CD4-positive, alpha-beta T cell treated with Interleukin-6 for 4 hours (primary cell): ENCODE data around the gene SPPL2A.
"Not testable (repeated sequence)": the region's sequence is repeated elsewhere in the genome, so short reads cannot be mapped to it uniquely, and the experiment has no call there.

Experiments
- DNase-seq: peaks from one replicate; pipeline ENCODE4 v3.0.0-alpha.2; 2020; ENCODE audit warnings: mixed read lengths

The SPPL2A gene

DNA sequence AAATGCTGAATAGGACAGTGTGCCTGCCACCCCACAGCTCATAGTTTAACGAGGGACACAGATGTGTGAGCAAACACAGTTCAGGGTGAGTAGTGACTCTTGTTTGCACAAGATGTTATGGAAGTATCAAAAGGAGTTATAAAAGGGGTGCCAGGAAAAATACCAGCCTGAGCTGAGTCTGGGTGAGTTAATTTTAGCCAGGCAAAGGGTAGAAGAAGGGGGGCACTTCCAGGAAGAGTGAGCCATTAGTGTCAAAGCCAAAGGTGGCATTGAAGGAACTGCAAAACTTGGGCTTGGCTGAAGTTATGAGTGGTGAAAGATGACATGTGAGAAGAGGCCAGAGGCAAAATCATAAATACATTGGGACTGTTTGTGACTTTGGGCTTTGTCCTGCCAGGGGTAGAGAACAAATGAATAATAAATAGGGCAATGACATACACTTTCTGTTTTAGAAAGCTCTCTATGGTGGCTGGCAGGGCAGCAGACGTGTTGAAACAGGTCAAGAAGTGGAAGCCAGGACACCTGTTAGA, 1.9 kb upstream of the SPPL2A start:
- no peak for DNase-seq

DNA sequence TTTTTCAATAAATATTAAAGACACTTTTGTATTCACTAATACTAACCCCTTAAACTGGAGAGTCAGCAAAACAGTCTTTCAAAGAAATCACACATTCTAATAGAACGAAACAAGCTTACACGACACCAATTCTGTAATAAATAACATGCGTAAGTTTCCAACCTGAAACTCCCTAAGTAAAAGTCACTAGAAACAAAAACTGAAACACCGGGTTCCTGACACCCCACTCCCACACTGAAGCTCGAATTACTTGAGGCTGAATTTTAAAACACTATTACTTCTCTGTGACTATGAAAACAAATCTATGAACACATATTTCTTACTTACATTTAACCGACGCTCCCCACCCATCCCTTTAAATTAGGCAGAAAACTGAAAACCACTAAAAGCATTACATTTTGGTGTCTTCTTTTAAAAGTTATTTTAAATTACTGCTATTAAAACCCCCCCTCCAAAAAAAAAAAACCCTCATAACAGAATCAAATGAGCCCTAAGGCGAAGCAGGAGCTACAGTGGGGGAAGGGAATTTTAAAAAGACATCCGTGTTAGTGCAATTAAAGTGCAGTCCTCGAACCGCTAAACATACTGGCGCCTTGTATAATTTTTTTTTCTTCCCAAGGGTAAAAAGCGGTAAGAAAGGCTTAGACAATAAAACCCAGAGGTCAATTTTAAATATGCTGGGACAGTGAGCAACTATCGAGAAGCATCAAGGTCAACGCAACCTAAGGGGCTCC, 878 bp downstream of the SPPL2A start:
- no peak for DNase-seq

DNA sequence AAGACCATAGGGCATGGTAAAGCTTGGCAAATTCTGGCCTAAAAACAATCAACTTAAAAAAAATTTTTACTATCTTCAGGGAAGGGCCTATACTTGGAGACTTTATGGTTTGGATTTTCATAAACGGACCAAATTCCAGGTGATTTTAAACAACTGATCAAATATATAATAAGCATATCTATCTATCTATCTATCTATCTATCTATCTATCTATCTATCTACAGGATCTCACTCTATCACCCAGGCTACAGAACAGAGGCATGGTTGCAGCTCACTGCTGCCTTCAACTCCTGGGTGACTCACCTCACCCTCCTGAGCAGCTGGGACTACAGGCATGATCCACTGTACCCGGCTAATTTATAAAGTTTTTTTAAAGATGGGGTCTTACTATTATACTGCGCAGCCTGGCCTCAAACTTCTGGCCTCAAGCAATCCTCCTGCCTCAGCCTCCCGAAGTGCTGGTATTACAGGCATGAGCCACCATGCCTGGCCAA, 6.7 kb downstream of the SPPL2A start:
- no peak for DNase-seq

DNA sequence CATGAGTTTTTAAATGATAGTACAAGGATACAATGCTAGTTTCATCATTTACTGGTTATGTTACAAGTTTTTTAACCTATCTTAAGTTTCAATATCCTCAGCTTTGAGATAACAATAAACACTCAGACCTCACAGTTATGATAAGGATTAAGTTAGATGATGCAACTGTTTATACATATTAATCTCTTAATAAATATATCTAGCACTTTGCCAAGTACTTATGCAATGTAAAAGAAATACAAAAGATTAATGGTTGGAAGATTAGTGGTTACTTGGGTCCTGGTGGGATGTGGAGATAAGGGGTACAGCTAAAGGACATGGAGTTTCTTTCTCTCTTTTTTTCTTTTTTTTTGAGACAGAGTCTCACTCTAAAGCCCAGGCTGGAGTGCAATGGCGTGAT, 12.0 kb downstream of the SPPL2A start:
- DNase-seq = no peak

DNA sequence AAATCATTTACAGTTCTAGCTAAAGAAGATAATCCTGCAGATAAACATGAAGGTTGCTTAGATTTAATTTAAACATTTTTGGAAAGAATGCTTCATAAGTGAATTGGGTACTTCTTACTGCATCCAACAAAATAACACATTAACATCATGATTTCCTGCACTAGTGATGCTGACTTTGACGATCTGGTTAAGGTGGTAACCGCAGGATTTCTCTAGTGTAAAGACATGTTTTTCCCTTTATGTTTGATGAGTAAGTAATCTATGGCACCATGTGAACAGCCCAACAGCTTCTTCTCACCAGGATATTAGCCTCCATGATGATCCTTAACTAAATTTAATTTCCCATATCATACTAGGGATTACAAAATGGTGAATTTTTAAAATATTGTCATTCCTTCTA, 14.1 kb downstream of the SPPL2A start:
- no peak for DNase-seq

DNA sequence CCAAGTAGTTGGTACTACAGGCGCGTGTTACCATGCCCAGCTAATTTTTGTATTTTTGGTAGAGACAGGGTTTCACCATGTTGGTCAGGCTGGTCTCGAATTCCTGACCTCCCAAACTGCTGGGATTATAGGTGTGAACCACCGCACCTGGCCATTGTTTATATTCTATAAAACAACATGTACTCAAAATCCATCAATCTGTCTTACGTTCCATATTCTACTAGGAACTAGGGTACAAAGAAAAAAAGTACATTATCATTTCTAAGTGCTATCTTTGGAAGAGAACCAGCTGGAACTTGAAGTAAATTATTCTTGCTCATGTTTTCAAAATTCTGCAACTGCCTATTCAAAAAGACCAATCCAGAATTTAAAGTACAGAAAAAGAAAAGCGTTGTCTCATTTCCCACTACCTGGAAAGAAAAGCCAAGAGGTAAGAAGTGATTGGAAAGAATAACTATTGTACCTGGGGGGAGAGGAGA, 15.2 kb downstream of the SPPL2A start:
- DNase-seq = no peak

DNA sequence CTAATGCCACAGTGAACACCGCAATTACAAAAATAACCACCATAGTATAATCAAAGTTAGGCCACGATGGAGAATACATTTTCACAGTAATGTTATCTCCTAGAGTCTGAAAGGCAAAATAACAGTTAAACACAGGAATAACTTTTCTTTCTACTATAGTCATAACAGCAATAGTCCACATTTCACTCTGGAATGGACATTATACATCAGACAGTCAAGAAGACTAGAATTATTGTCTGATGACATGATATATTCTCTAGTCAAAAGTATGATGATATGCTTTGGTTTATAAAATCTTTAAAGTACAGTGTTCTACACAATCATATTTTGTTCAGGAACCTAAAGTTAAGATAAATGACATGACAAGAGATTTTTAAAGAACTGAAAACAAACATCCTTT, 18.0 kb downstream of the SPPL2A start:
- no peak for DNase-seq

DNA sequence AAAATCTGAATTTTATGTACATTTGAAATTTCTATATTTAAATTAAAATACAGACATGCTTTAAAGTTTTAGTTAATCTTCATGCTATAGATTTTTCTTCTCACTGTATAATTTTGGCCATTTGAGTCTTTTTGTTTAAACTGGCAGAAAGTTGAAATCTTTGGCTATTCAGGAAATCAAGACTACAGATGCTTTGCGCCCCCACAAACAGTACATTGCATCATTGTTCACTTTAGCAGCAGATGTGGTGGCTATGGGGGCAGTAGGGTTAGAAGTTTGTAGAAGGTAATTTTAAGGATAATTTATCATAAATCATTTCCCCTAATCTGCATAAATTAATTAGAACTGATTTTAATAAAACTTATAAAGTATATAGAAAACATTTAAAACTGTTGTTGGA, 20.9 kb downstream of the SPPL2A start:
- DNase-seq = no peak

DNA sequence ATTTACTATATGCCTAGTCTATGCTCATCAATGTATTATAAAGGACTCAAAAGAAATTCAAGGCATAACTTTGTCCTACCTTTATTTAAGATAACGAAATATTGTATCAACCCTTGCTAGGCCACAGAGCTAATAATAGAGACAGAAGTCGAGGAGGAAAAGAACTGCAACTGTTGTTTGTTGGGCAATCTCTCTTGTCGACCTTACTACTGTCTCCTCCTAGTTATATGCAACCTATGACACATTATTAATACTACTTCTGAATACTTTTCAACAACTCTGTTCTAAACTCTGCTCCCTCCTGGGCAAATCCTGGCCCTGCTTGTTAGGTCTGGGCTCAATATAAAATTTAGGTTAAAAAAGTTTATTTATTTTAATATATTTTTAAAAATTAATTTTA, 24.6 kb downstream of the SPPL2A start:
- DNase-seq = no peak

DNA sequence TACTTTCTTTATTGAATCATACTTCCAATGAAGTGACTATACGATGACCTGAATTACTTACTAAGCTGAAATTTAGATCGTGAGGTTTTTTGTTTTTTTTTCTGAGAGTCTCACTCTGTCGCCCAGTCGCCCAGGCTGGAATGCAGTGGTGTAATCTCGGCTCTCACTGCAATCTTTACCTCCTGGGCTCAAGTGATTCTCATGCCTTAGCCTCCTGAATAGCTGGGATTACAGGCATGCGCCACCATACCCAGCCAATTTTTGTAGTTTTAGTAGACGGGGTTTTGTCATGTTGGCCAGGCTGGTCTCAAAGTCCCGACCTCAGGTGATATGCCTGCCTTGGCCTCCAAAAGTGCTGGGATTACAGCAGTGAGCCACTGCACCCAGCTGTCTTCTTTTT, 28.7 kb downstream of the SPPL2A start:
- no peak for DNase-seq

DNA sequence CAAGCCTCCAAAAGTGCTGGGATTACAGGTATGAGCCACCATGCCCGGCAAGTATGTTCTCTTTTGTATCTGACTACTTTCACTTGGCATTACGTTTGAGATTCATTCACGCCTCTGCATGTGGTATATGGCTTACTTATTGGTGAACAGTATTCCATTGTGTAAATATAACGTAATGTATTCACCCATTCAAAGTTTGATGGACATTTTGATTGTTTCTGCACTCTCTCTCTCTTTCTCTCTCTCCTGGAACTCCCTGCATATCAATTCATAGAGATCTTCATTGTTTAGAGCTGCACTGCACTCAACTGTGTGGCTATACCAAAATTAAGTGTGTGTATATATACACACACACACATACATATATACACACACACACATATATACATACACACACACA, 30.4 kb downstream of the SPPL2A start:
- no peak for DNase-seq

DNA sequence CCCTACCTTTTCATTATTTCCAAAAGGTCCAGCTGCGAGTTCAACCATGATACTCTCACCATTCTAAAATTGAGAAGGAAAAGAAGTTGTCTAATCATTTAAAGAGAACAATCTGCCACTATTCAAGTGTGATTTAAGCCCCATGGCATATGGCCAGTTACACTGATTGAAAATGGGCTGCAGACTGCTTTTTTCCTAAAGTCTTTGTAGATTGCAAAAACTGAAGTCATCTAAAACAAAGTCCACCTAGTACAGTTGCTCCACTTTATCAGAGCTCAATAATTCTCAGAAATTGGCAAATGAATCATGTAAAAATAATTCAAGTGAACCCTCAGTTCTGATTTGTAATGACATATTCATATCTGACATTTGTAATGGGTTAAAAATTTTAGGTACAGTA, 39.2 kb downstream of the SPPL2A start:
- DNase-seq = no peak

DNA sequence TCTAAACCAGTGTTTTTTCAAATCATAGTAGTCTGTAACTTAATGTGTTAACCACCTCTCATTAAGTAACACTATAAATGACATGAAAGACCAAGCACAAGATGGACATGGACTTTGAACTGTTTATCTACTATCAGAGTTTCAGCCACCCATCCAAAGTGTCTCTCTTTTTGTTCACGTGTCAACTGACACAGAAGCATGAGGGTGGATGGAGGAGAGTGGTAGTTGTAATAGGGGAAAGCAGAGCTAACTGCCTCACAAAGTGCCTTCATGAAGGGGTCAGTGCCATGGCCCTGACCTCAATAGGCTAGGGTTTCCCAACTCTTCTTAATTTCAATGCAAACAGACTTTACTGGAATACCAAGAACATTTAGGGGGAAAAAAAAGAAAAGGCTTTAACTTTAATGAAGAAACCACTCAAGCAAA, 46.8 kb downstream of the SPPL2A start:
- DNase-seq = no peak

DNA sequence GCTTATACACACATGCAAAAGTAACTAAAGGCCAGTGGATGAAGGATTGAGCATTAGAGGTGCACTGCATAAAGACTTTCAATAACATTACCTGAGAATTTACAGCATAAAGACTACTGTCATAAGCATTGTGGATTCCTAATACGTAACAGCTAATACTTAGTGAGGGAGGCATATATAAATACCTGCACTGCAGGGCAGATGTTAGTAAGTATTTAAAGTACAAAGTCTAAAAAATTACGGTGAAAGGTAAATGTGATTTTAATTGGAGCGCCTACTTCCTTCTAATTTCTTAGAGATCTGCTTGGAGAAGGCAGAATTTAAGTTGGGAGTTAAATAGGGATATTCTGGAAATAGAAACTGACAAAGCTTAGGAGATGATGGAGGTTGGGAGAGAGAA, 53.5 kb downstream of the SPPL2A start:
- no peak for DNase-seq

DNA sequence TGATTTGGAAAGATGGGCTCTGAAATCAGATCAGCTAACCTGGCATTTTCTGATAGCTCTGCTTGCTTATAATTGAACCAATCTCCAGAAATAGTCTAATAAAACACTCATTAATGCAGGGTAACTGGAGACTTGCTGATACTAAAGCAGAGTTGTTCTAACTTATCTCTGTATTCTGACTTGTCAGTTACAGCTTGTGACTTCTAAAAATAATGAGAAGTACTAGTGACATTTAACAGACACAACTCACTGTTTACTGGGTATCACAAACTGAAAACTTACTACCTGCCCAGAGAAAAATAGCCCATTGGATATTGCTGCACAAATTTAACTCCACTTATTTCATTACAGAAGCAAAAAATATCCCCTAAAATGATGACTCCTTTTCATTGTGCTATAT, 54.9 kb downstream of the SPPL2A start:
- no peak for DNase-seq

DNA sequence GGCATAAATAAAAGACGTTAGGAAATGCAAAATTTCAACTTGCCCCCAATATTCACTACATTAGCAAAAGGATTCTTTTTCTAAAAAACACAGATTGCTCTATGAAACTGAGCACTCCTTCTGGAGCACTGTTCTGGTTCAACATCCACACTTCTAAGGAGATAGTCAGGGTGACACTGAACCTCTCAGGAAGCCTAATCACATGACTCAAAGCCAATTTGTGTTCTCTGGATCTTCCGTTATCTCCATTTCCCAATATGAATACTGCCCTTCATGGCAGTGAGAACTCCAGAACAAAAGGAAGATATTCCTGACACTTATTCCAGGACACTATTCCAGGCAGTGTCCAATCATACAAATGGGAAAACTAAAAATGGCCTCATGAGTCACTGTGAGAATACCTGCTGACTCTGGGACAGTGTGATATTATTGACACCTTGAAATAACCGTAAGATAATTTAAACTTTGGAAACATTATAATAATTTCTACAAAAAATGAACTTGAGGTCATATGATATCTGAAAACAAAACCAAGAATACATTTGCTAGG, 57.6 kb downstream of the SPPL2A start:
- no peak for DNase-seq

DNA sequence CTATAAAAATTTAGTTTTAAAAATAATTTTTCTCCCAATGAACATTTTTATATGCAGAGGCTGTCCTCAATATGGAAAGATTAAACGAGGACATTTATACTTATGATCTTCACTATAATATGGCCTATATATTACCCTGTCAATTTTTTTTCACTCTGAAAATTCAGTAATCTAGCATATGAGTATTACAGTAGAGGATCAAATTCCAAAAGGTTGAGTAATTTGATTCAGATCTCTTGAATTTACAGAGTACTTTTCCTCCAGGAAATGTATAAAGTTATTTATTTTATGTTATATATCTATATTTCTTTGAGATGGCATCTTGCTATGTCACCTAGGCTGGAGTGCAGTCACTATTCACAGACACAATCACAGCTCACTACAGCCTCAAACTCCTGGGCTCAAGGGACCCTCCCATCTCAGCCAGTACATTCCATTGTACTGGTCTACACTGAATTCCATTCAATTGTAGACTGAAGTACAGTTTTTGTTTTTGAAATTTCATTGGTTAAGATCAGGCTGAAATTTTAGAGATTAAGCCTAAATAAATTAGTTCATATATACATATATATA, 62.7 kb downstream of the SPPL2A start:
- DNase-seq = no peak

DNA sequence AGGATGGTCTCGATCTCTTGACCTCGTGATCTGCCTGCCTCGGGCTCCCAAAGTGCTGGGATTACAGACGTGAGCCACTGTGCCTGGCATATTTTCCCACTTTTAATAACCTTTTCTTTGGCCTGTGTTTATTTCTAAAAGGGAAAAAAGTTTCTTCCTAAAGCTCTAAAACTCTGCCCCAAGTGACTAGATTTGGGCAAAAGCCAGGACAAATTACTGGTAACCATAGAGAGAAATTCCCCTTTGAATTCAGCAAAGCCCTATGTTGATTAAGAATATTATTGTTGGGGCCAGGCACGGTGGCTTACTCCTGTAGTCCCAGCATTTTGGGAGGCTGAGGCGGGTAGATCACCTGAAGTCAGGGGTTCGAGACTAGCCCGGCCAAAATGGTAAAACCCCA, 67.4 kb downstream of the SPPL2A start:
- DNase-seq = no peak

DNA sequence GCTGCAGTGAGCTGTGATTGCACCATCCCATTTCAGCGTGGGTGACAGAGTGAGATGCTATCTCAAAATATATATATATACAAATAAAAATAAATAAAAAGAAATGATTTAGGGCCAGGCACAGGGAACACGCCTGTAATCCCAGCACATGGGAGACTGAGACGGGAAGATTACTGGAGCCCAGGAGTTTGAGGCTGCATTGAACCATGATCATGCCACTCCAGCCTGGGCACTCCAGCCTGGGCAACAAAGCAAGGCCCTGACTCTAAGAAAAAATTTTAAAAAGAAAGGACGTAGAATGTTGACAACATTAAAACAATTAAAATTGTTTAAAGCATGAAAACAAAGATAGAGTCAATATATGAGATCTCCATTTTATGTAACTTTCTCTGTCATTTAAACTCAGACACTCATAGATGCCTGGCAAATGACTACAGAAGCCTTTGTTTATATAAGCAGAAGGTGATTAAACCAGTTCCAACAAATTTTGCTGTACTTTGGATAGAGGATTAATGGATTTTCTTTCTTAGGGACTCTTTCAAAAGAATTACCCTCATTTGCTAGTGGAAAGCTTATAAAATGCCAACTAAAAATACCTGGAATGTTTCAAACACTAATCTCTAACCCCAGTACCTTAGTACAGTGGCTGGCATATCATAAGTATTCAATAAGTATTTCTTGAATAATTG, 68.3 kb downstream of the SPPL2A start:
- DNase-seq = no peak

DNA sequence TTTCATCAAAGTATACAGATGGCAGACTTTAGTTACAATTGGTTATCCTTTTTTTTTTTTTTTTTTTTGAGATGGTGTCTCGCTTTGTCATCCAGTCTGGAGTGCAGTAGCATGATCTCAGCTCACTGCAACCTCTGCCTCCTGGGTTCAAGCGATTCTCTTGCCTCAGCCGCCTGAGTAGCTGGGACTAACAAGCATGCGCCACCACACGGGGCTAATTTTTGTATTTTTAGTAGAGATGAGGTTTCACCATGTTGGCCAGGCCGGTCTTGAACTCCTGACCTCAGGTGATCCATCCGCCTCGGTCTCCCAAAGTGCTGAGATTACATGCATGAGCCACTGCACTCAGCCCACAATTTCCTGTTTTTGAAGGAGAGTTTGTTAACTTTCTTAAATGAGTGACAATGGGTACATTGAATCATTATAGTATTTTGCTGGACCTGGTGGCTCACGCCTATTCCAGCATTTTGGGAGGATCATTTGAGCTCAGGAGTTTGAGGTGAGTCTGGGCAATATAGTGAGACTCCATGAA, 70.8 kb downstream of the SPPL2A start:
- not testable (repeated sequence) for DNase-seq

DNA sequence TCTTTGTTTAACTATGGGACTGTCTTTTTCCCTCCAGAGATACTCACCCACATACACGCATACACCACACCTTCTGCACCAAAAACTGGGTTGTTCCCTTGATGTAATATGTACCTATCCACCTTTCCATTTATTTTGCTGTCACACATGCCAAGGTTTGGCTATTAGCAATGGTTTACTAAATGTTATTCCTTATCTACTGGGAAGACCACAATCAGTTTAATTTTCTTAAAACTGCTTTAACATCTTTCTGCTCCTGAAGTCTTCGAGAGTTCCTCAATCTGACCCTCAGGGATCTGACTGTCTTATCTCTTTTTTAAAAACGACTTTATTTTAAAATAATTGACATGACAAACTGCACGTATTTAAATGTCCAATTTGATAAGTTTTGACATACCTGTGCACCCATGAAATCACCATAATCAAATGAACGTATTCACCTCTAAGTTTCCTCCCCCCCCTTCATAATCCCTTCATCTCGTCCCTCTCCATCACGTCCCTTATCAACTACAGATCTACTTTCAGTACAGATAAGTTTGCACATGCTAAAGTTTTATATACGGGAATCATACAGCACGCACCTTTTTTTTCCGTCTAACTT, 78.1 kb downstream of the SPPL2A start:
- DNase-seq = no peak

DNA sequence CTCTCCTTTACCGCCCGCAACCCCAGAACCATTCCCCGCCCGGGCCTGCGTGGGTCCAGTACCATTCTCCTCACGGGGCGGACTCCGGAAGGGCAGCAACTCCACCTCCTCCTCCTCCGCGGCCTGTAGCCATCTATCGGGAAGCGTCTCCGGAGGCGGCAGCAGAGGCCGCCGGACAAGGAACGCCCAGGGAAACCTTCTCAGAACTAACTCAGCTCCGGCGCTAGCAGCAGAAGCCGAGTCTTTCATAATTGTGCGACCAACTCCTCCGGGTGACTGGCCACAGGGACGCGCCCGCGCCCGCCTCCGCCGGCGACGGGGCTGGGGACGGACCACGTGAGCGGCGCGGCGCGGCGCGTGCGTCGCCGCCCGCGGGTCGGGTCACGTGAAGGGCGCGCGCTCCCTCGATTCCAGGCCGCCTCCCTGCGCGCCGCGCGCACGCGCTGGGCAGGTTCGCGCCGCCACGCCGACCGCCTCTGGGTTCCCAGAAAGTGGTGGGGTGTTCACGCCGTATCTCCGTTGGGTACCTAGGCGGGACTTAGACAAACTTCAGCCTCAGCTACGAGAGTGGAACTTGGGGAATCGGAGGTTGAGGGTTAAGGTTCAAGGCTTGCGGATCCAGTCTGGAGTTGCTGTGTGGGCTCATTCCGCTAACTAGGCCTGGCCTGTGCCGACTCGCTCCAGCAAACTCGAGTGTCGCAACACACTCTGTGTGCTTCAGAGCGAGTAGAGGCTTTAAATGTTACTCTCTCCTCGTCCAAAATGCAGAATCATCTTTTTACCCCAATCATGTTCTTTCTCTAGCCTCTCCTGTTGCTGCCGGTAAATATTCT, 78.8 kb downstream of the SPPL2A start, which contains the start of gene TRPM7:
TRPM7 (minus strand) TSS at position 329 of the 833 bp plus-strand sequence; CDS start at position 65, 264 bp downstream.
- DNase-seq = peak; percentile 89
